ENCODE results near the gene ENTPD6. TPM values are rescaled to one million over a fixed set of nuclear protein-coding genes. Genes with fewer than 3 reads are reported as not detected.

ENTPD6 gene
- total RNA-seq, 1 experiment from 2014 or later, result 86.6 TPM

DNA sequence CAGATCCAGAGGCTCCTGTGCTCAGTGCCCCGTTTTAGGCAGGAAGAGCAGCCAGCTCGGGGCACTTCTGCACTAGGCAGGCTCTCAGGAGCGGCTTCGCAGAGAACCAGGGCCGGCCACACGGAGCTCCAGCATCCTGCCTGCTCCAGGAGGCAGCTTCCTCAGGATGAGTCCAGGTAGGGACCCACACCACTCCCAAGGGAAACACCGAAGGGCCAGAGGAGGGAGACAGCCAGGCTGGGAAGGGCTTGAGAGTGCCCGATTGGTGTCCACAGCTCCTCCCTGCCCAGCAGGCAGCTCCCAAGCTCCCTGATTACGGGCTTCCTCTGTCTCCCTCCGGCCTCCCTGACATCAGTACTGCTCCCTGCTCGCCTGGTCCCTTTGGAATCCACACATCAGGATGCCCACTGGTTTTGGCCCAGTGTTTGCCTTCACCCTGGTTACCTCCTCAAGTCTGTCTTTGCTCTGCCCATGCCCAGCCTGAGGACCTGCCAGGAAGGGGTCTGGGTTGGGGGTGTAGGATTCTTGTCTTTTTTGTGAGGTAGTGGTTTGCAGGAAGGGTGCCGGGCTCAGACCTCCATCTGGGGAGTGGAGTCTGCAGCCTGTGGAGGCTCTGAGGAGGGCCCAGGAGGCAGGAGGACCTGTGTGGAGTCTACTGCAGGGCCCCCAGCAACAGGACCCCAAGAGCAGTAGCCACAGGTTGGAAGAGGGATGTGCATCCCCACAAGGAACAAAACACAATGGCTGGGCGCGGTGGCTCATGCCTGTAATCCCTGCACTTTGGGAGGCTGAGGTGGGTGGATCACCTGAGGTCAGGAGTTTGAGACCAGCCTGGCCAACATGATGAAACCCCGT, 41.2 kb downstream of the ENTPD6 start:
- Histone ChIP-seq H3K9me3 (no peaks in the 10 kb centered on the region), H3K27me3 (replicated peaks; ENCODE audit: control insufficient read depth, insufficient read depth, low read length) (no peaks in the 10 kb centered on the region), H3K4me1 (peaks cover 43% of the 10 kb centered on the region), H3K36me3 (ENCODE audit: control insufficient read depth, insufficient read depth, low read length) (no peaks in the 10 kb centered on the region), H3K4me3 (ENCODE audit: low read depth, low read length) (no peak overlapping the region)
- Mint-ChIP-seq H3K9me3 (ENCODE audit: unreplicated experiment) (no peaks in the 10 kb centered on the region), H3K27ac (ENCODE audit: unreplicated experiment) (no peak overlapping the region), H3K36me3 (ENCODE audit: insufficient read depth, unreplicated experiment) (no peaks in the 10 kb centered on the region), H3K4me3 (ENCODE audit: unreplicated experiment) (no peak overlapping the region), H3K27me3 (ENCODE audit: insufficient read depth, unreplicated experiment) (no peaks in the 10 kb centered on the region), H3K4me1 (ENCODE audit: low read depth, unreplicated experiment) (peaks cover 45% of the 10 kb centered on the region)
- no TSS peak for BruUV-seq (replicated peaks)
- no peak for DNase-seq
- intact Hi-C loops (cut with micrococcal nuclease; ENCODE audit: unreplicated experiment), result no loop called here
- CTCF ChIA-PET, result interaction anchor here (1.9 kb wide), 1 partner anchor 11 kb away, joined by 6 read pairs; the partner anchor contains the start of gene PYGB
- TF ChIP-seq, protein P1, sequence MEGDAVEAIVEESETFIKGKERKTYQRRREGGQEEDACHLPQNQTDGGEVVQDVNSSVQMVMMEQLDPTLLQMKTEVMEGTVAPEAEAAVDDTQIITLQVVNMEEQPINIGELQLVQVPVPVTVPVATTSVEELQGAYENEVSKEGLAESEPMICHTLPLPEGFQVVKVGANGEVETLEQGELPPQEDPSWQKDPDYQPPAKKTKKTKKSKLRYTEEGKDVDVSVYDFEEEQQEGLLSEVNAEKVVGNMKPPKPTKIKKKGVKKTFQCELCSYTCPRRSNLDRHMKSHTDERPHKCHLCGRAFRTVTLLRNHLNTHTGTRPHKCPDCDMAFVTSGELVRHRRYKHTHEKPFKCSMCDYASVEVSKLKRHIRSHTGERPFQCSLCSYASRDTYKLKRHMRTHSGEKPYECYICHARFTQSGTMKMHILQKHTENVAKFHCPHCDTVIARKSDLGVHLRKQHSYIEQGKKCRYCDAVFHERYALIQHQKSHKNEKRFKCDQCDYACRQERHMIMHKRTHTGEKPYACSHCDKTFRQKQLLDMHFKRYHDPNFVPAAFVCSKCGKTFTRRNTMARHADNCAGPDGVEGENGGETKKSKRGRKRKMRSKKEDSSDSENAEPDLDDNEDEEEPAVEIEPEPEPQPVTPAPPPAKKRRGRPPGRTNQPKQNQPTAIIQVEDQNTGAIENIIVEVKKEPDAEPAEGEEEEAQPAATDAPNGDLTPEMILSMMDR (IDR thresholded peaks at IDR 0.05; ENCODE audit: insufficient read depth in 1 of 2, low read depth in 1 of 2, low read length in 1 of 2, severe bottlenecking in 1 of 2, unreplicated experiment in 1 of 2), result no peak
- POLR2A ChIA-PET, result no interaction called here

DNA sequence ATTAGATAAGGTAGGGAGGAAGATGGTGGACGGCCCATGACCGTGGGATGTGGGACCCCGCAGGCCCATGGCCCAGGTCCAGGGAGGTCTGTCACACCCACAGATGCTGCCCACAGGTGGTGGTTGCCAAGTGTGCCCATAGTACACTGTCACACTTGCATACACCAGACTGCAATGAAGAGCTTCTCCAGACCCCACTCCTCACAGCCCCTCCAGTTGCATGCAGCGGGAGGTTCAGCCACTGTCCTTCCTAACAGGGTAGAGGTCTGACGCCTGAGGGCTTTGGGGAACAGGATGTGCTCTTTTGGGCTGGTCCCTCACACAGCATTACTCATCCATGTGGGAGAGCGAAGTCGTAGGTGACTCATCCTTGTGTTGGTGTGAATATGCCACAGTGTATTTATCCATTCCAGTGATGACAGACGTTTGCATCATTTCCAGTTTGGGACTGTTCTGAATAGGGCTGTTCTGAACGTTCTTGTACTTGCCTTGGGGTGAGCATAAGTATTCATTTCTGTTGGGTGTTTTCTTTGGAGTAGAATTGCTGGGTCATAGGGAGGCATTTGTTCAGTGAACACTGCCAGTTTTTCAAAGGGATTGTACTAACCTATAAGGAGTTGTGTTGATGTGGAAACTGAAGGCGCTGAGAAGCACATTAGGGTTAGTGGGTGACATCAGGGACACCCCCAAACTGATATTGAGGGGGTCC, 42.3 kb downstream of the ENTPD6 start:
- no peaks in the 10 kb centered on the region for H3K9me3 Mint-ChIP-seq (ENCODE audit: unreplicated experiment)
- CTCF ChIA-PET, result no interaction called here
- BruUV-seq (replicated peaks), result no TSS peak
- H3K4me1 Mint-ChIP-seq (ENCODE audit: low read depth, unreplicated experiment), result peaks cover 48% of the 10 kb centered on the region
- POLR2A ChIA-PET, result no interaction called here
- H3K36me3 ChIP-seq (ENCODE audit: control insufficient read depth, insufficient read depth, low read length), result no peaks in the 10 kb centered on the region
- no peaks in the 10 kb centered on the region for H3K27me3 Mint-ChIP-seq (ENCODE audit: insufficient read depth, unreplicated experiment)
- no peaks in the 10 kb centered on the region for H3K36me3 Mint-ChIP-seq (ENCODE audit: insufficient read depth, unreplicated experiment)
- TF ChIP-seq, protein P1 (IDR thresholded peaks at IDR 0.05; ENCODE audit: insufficient read depth in 1 of 2, low read depth in 1 of 2, low read length in 1 of 2, severe bottlenecking in 1 of 2, unreplicated experiment in 1 of 2), result no peak
- H3K27ac Mint-ChIP-seq (ENCODE audit: unreplicated experiment), result peak overlapping the region; percentile 88
- H3K27me3 ChIP-seq (replicated peaks; ENCODE audit: control insufficient read depth, insufficient read depth, low read length), result no peaks in the 10 kb centered on the region
- no peaks in the 10 kb centered on the region for H3K9me3 ChIP-seq
- H3K4me3 ChIP-seq (ENCODE audit: low read depth, low read length), result no peak overlapping the region
- no peak overlapping the region for H3K4me3 Mint-ChIP-seq (ENCODE audit: unreplicated experiment)
- peak in 1 of 2 experiments; percentile 67 for DNase-seq
- intact Hi-C loops (cut with micrococcal nuclease; ENCODE audit: unreplicated experiment), result no loop called here
- peaks cover 41% of the 10 kb centered on the region for H3K4me1 ChIP-seq

DNA sequence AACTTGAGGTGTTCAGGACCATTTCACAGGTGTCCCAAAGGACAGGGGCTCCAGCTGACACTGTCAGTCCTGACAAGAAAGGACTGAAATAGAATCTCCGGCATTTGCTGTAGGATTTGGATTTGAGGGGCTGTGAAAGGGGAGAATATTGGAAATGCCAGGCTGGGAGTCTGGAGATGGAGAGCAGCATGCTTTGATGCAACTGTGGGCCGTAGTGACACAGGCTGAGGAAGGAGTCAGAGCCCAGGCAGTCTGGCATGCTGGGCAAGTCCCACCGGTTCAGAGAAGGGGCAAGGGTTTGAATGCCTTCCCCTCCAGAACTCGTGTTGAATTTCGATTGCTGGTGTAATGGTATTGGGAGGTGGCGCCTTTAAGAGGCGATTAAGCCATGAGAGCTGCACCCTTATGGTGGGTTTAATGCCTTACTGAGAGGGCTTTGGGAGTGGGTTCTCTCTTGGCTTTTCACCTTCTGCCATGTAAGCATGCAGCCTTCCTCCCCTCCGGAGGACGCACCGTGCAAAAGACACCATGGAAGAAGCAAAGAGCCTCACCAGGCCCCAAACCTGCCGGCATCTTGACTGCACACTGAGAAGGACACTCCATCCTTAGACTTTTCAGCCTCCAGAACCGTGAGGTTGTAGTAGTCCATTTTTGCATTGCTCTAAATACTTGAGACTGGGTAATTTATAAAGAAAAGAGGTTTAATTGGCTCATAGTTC, 43.0 kb downstream of the ENTPD6 start:
- no peaks in the 10 kb centered on the region for H3K9me3 ChIP-seq
- no peaks in the 10 kb centered on the region for H3K36me3 ChIP-seq (ENCODE audit: control insufficient read depth, insufficient read depth, low read length)
- H3K4me3 Mint-ChIP-seq (ENCODE audit: unreplicated experiment), result no peak overlapping the region
- POLR2A ChIA-PET, result no interaction called here
- H3K4me3 ChIP-seq (ENCODE audit: low read depth, low read length), result no peak overlapping the region
- peaks cover 44% of the 10 kb centered on the region for H3K4me1 Mint-ChIP-seq (ENCODE audit: low read depth, unreplicated experiment)
- intact Hi-C loops (cut with micrococcal nuclease; ENCODE audit: unreplicated experiment), result no loop called here
- H3K9me3 Mint-ChIP-seq (ENCODE audit: unreplicated experiment), result no peaks in the 10 kb centered on the region
- no peaks in the 10 kb centered on the region for H3K27me3 Mint-ChIP-seq (ENCODE audit: insufficient read depth, unreplicated experiment)
- no peaks in the 10 kb centered on the region for H3K36me3 Mint-ChIP-seq (ENCODE audit: insufficient read depth, unreplicated experiment)
- peaks cover 34% of the 10 kb centered on the region for H3K4me1 ChIP-seq
- CTCF ChIA-PET, result no interaction called here
- peak overlapping the region; percentile 88 for H3K27ac Mint-ChIP-seq (ENCODE audit: unreplicated experiment)
- BruUV-seq (replicated peaks), result TSS peak; percentile 87
- TF ChIP-seq, protein P1 (IDR thresholded peaks at IDR 0.05; ENCODE audit: insufficient read depth in 1 of 2, low read depth in 1 of 2, low read length in 1 of 2, severe bottlenecking in 1 of 2, unreplicated experiment in 1 of 2), result no peak
- peak in 1 of 2 experiments; percentile 4 for DNase-seq
- H3K27me3 ChIP-seq (replicated peaks; ENCODE audit: control insufficient read depth, insufficient read depth, low read length), result no peaks in the 10 kb centered on the region

Measured in Caco-2 (cell line).